ENCODE measurements around the gene ITIH1.

DNA sequence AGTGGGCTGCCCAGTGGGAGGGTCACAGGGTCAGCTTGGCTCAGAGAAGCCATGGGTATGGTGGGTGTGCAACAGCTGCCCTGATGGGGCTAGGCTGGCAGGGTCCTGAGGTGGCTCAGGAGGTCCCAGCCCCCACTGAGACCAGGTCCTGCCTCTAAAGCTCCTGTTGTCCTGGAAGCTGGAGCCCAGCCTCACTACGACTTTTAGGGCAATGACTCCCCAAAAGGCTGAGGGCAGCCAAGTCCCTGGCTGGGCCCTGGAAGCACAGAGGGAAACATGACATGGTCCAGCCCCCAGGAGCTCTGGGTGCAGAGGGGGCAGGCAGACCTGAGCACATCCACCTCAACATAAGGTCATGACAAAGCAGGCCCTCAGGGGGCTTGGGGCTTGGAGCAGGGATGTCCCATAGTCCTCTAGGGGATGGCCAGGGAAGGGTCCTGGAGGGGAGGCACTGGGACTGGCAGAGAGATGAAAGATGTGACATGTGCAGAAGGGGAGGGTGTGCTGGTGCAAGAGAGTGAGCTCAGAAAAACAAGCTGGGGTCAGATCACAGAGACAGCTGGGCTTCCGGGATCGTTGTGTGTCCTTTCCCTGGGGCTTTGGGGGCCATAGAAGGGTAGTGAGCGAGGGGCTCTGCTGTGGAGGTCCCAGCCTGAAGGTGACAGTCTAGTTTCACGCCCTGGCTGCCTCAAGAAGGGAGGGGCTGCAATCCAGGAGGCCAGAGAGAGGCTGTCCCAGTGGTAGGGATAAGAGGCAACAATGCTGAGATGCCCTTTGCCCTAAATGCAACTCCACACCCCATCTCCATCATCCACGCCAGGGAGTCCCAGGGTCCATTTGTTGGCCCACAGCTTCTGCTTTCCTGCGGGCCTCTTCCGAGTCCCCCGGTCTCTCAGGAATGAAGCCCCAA, 16.6 kb downstream of the ITIH1 start:
- TF ChIP-seq CTCF (conservative IDR thresholded peaks at IDR 0.05; ENCODE audit: low read depth, low read length) (no peak), MAZ (IDR thresholded peaks at IDR 0.05; ENCODE audit: borderline replicate concordance, low read depth, low read length) (no peak), RFX5 (IDR thresholded peaks at IDR 0.05; ENCODE audit: low read depth, low read length) (no peak), POLR2A (IDR thresholded peaks at IDR 0.05; ENCODE audit: low read depth, low read length) (no peak), RCOR1 (IDR thresholded peaks at IDR 0.05; ENCODE audit: insufficient replicate concordance, low read length) (no peak), MXI1 (IDR thresholded peaks at IDR 0.05; ENCODE audit: borderline replicate concordance, low read depth, low read length) (no peak), RAD21 (IDR thresholded peaks at IDR 0.05; ENCODE audit: low read length) (no peak), BHLHE40 (IDR thresholded peaks at IDR 0.05; ENCODE audit: low read depth, low read length) (no peak), CEBPB (IDR thresholded peaks at IDR 0.05; ENCODE audit: low read depth, low read length) (no peak), USF2 (IDR thresholded peaks at IDR 0.05; ENCODE audit: low read depth, low read length) (no peak), FOS (IDR thresholded peaks at IDR 0.05; ENCODE audit: low read depth, low read length) (no peak), SMC3 (IDR thresholded peaks at IDR 0.05; ENCODE audit: low read depth, low read length) (no peak)
- TF ChIP-seq, protein P1, sequence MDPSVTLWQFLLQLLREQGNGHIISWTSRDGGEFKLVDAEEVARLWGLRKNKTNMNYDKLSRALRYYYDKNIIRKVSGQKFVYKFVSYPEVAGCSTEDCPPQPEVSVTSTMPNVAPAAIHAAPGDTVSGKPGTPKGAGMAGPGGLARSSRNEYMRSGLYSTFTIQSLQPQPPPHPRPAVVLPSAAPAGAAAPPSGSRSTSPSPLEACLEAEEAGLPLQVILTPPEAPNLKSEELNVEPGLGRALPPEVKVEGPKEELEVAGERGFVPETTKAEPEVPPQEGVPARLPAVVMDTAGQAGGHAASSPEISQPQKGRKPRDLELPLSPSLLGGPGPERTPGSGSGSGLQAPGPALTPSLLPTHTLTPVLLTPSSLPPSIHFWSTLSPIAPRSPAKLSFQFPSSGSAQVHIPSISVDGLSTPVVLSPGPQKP (IDR thresholded peaks at IDR 0.05; ENCODE audit: borderline replicate concordance, low read depth, low read length): no peak

All from IMR-90 (cell line).